GM18517 (cell line): ENCODE measurements around the gene TMEM231.
A peak's percentile ranks its signal among the peaks of the same experiment; 100 is the strongest.
"Not testable (repeated sequence)": the region's sequence is repeated elsewhere in the genome, so short reads cannot be mapped to it uniquely, and the experiment has no call there.

ENCODE experiments used
- ATAC-seq: cut with Tn5 transposase; IDR thresholded peaks from one replicate; pipeline ENCODE4 v1.9.1; 2021; ENCODE audit warnings: mild to moderate bottlenecking, moderate library complexity; ENCODE audit not compliant: unreplicated experiment

The TMEM231 gene

GRCh38 chr16:75555707-75556430 is at the start of gene TMEM231:
Gene TMEM231, minus strand, starts transcription at chr16:75556252. Its CDS starts 43 bp downstream, at chr16:75556209.
- peak; percentile 96 for ATAC-seq

GRCh38 chr16:75603241-75603640 is 47.2 kb upstream of the TMEM231 start:
- no peak for ATAC-seq

- no peak for ATAC-seq
Observed at GRCh38 chr16:75599452-75600277, 43.6 kb upstream of the TMEM231 start.

- ATAC-seq, result no peak
Observed at GRCh38 chr16:75593825-75594820, 38.1 kb upstream of the TMEM231 start.

GRCh38 chr16:75593308-75593707 is 37.3 kb upstream of the TMEM231 start:
- ATAC-seq, result no peak

GRCh38 chr16:75591927-75592326 is 35.9 kb upstream of the TMEM231 start:
- ATAC-seq, result not testable (repeated sequence)

- no peak for ATAC-seq
Observed at GRCh38 chr16:75590920-75591843, 35.1 kb upstream of the TMEM231 start.

- ATAC-seq, result no peak
Observed at GRCh38 chr16:75589306-75589705, 33.3 kb upstream of the TMEM231 start.

- no peak for ATAC-seq
Observed at GRCh38 chr16:75588716-75589115, 32.7 kb upstream of the TMEM231 start.

- ATAC-seq, result peak; percentile 68
Observed at GRCh38 chr16:75584108-75584507, 28.1 kb upstream of the TMEM231 start.

GRCh38 chr16:75579281-75579834 is 23.3 kb upstream of the TMEM231 start:
- ATAC-seq, result no peak

- ATAC-seq, result no peak
Observed at GRCh38 chr16:75578725-75579124, 22.7 kb upstream of the TMEM231 start.

GRCh38 chr16:75578212-75578611 is 22.2 kb upstream of the TMEM231 start:
- ATAC-seq, result no peak

GRCh38 chr16:75576384-75576811 is 20.3 kb upstream of the TMEM231 start:
- no peak for ATAC-seq

- no peak for ATAC-seq
Observed at GRCh38 chr16:75575958-75576357, 19.9 kb upstream of the TMEM231 start.

- ATAC-seq, result no peak
Observed at GRCh38 chr16:75573955-75574354, 17.9 kb upstream of the TMEM231 start.

- no peak for ATAC-seq
Observed at GRCh38 chr16:75572864-75573542, 17.0 kb upstream of the TMEM231 start.

GRCh38 chr16:75570396-75571065 is 14.5 kb upstream of the TMEM231 start:
- no peak for ATAC-seq
